Measurements from ENCODE around the gene ZNF311.
A peak's percentile ranks its signal among the peaks of the same experiment; 100 is the strongest.

DNA sequence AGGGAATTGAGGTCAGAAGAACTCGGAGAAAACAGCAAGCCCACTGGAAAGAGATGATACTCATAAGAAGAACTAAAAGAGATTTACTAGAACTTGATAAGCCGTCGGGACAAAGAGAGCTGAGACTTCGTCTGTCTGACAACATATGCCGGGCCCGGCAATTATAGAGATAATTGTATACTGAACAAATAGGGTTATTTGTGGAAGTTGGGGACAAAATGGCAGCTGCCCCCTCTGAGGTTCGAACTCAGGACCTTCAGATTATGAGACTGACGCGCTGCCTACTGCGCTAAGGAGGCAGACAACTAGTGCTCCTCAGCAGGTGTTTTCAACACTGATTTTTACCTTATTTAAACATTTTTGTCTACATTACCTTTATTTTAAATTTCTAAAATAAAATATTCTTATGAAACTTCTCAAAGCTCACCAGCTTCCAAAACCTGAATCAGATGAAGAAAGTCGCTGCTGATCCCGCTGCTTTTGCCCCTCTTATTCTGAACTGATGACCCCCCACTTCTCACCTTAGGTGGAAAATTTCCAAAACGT is 52.0 kb downstream of the ZNF311 start:
- no peak for TF ChIP-seq POLR2AphosphoS5 (IDR thresholded peaks at IDR 0.05; ENCODE audit: low read depth, low read length)
- TF ChIP-seq, protein P1, sequence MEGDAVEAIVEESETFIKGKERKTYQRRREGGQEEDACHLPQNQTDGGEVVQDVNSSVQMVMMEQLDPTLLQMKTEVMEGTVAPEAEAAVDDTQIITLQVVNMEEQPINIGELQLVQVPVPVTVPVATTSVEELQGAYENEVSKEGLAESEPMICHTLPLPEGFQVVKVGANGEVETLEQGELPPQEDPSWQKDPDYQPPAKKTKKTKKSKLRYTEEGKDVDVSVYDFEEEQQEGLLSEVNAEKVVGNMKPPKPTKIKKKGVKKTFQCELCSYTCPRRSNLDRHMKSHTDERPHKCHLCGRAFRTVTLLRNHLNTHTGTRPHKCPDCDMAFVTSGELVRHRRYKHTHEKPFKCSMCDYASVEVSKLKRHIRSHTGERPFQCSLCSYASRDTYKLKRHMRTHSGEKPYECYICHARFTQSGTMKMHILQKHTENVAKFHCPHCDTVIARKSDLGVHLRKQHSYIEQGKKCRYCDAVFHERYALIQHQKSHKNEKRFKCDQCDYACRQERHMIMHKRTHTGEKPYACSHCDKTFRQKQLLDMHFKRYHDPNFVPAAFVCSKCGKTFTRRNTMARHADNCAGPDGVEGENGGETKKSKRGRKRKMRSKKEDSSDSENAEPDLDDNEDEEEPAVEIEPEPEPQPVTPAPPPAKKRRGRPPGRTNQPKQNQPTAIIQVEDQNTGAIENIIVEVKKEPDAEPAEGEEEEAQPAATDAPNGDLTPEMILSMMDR (IDR thresholded peaks at IDR 0.05) = no peak
- peak; percentile 16; the same call in 1 of the 2 replicates for TF ChIP-seq TCF7L2 (IDR thresholded peaks at IDR 0.05; ENCODE audit: low read depth, low read length)
- TF ChIP-seq, protein P2, sequence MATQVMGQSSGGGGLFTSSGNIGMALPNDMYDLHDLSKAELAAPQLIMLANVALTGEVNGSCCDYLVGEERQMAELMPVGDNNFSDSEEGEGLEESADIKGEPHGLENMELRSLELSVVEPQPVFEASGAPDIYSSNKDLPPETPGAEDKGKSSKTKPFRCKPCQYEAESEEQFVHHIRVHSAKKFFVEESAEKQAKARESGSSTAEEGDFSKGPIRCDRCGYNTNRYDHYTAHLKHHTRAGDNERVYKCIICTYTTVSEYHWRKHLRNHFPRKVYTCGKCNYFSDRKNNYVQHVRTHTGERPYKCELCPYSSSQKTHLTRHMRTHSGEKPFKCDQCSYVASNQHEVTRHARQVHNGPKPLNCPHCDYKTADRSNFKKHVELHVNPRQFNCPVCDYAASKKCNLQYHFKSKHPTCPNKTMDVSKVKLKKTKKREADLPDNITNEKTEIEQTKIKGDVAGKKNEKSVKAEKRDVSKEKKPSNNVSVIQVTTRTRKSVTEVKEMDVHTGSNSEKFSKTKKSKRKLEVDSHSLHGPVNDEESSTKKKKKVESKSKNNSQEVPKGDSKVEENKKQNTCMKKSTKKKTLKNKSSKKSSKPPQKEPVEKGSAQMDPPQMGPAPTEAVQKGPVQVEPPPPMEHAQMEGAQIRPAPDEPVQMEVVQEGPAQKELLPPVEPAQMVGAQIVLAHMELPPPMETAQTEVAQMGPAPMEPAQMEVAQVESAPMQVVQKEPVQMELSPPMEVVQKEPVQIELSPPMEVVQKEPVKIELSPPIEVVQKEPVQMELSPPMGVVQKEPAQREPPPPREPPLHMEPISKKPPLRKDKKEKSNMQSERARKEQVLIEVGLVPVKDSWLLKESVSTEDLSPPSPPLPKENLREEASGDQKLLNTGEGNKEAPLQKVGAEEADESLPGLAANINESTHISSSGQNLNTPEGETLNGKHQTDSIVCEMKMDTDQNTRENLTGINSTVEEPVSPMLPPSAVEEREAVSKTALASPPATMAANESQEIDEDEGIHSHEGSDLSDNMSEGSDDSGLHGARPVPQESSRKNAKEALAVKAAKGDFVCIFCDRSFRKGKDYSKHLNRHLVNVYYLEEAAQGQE (IDR thresholded peaks at IDR 0.05; ENCODE audit: insufficient read depth in 1 of 2, low read depth in 2 of 2, low read length in 1 of 2) = 0 out of 4 replicates have a peak, but pooled peaks of 1 of the 2 experiments have one; percentile 30
- 0 out of 2 replicates have a peak, but pooled peaks have one; percentile 12 for TF ChIP-seq SIN3A (IDR thresholded peaks at IDR 0.05; ENCODE audit: borderline replicate concordance, insufficient read depth, low read depth, low read length)
